ENCODE measurements around the gene KCNQ4.

GRCh38 chr1:40751802-40752201 lies 31.8 kb upstream of the KCNQ4 start:
- TF ChIP-seq CTCF (IDR thresholded peaks at IDR 0.05) (no peak), POLR2A (IDR thresholded peaks at IDR 0.05) (no peak)
